Measurements from ENCODE around the gene BDKRB2.

GRCh38 chr14:96284008-96284407, 79.4 kb downstream of the BDKRB2 start:
- TF ChIP-seq EZH2 (IDR thresholded peaks at IDR 0.05; ENCODE audit: low read depth) (no peak), CTCF (conservative IDR thresholded peaks at IDR 0.05) (no peak)

Data from PC-9 (cell line).